H9 (cell line): ENCODE results near the gene MRPS18A. TPM values are rescaled to one million over a fixed set of nuclear protein-coding genes. Genes with fewer than 3 reads are reported as not detected.

Source experiments
- DNase-seq: peaks from one replicate; pipeline ENCODE4 v3.0.0-alpha.2; 2017
- H2AFZ ChIP-seq: one replicate; pipeline ENCODE4 v1.6.1; 2013; ENCODE audit warnings: mild to moderate bottlenecking, low read length, control low read depth, moderate library complexity
- H2AK5ac ChIP-seq: 2 replicates; pipeline ENCODE4 v1.6.1; 2013; ENCODE audit warnings: low read length, control low read depth, mixed read lengths; ENCODE audit not compliant: insufficient read length
- H2BK120ac ChIP-seq: one replicate; pipeline ENCODE4 v1.6.1; 2013; ENCODE audit warnings: low read depth, mild to moderate bottlenecking, low read length, control low read depth, inconsistent platforms; ENCODE audit not compliant: poor library complexity, severe bottlenecking
- H2BK12ac ChIP-seq: 2 replicates; pipeline ENCODE4 v1.6.1; 2013; ENCODE audit warnings: low read length, control low read depth, mixed read lengths, low read depth; ENCODE audit not compliant: insufficient read length
- H2BK15ac ChIP-seq: 2 replicates; pipeline ENCODE4 v1.6.1; 2013; ENCODE audit warnings: low read depth, low read length, control low read depth
- H2BK20ac ChIP-seq: one replicate; pipeline ENCODE4 v1.6.1; 2013; ENCODE audit warnings: low read depth, mild to moderate bottlenecking, low read length, control low read depth, inconsistent platforms; ENCODE audit not compliant: poor library complexity, severe bottlenecking
- H2BK5ac ChIP-seq: 2 replicates; pipeline ENCODE4 v1.6.1; 2013; ENCODE audit warnings: low read length, control low read depth, mixed read lengths; ENCODE audit not compliant: insufficient read length
- H3K14ac ChIP-seq: 2 replicates; pipeline ENCODE4 v1.6.1; 2013; ENCODE audit warnings: low read length, control low read depth; ENCODE audit not compliant: insufficient read depth
- H3K18ac ChIP-seq: 2 replicates; pipeline ENCODE4 v1.6.1; 2013; ENCODE audit warnings: low read depth, mild to moderate bottlenecking, mixed read lengths, low read length, control low read depth; ENCODE audit not compliant: insufficient read length
- H3K23ac ChIP-seq: 2 replicates; pipeline ENCODE4 v1.6.1; 2013; ENCODE audit warnings: low read length, control low read depth, mixed read lengths, low read depth; ENCODE audit not compliant: insufficient read length
- H3K23me2 ChIP-seq: 2 replicates; pipeline ENCODE4 v1.6.1; 2013; ENCODE audit warnings: low read depth, mild to moderate bottlenecking, mixed read lengths, low read length, control low read depth; ENCODE audit not compliant: insufficient read length, poor library complexity, severe bottlenecking
- H3K27ac ChIP-seq: 2 replicates; pipeline ENCODE4 v1.5.1; 2013; ENCODE audit warnings: low read length, control low read depth, mixed read lengths, low read depth; ENCODE audit not compliant: insufficient read length
- H3K27me3 ChIP-seq: 2 replicates; pipeline ENCODE4 v1.6.1; 2013; ENCODE audit warnings: low read length, control low read depth, inconsistent platforms; ENCODE audit not compliant: insufficient read depth
- H3K4ac ChIP-seq: 2 replicates; pipeline ENCODE4 v1.6.1; 2013; ENCODE audit warnings: low read depth, mild to moderate bottlenecking, control low read depth, inconsistent platforms, low read length, moderate library complexity
- H3K4me1 ChIP-seq: 2 replicates; pipeline ENCODE4 v1.6.1; 2013; ENCODE audit warnings: low read length, control low read depth, inconsistent platforms; ENCODE audit not compliant: insufficient read depth
- H3K4me2 ChIP-seq: 2 replicates; pipeline ENCODE4 v1.6.1; 2013; ENCODE audit warnings: low read length, control low read depth, mixed read lengths; ENCODE audit not compliant: insufficient read length, insufficient read depth
- H3K56ac ChIP-seq: 2 replicates; pipeline ENCODE4 v1.6.1; 2013; ENCODE audit warnings: low read depth, mild to moderate bottlenecking, mixed read lengths, low read length, control low read depth; ENCODE audit not compliant: insufficient read length
- H3K79me1 ChIP-seq: 2 replicates; pipeline ENCODE4 v1.6.1; 2013; ENCODE audit warnings: low read depth, mild to moderate bottlenecking, moderate library complexity, low read length, control low read depth, inconsistent platforms; ENCODE audit not compliant: insufficient read depth, poor library complexity, severe bottlenecking
- H3K79me2 ChIP-seq: 2 replicates; pipeline ENCODE4 v1.6.1; 2013; ENCODE audit warnings: low read length, control low read depth, inconsistent platforms; ENCODE audit not compliant: insufficient read depth
- H3K9ac ChIP-seq: 2 replicates; pipeline ENCODE4 v1.6.1; 2013; ENCODE audit warnings: low read length, control low read depth, mixed read lengths; ENCODE audit not compliant: insufficient read length; ENCODE audit errors: extremely low read depth
- H3K9me3 ChIP-seq: one replicate; pipeline ENCODE4 v1.6.1; 2013; ENCODE audit warnings: low read depth, low read length, inconsistent platforms; ENCODE audit not compliant: control insufficient read depth
- H3T11ph ChIP-seq: one replicate; pipeline ENCODE4 v1.6.1; 2013; ENCODE audit warnings: mild to moderate bottlenecking, low read length, control low read depth, inconsistent platforms
- H4K20me1 ChIP-seq: one replicate; pipeline ENCODE4 v1.6.1; 2013; ENCODE audit not compliant: control insufficient read depth, insufficient read length, insufficient read depth
- H4K5ac ChIP-seq: 2 replicates; pipeline ENCODE4 v1.6.1; 2013; ENCODE audit warnings: low read depth, mild to moderate bottlenecking, mixed read lengths, low read length, control low read depth; ENCODE audit not compliant: insufficient read length
- H4K8ac ChIP-seq: replicated peaks from 2 replicates; pipeline ENCODE4 v1.6.1; 2013; ENCODE audit warnings: low read length, control low read depth, mixed read lengths, low read depth; ENCODE audit not compliant: insufficient read length
- H4K91ac ChIP-seq: 2 replicates; pipeline ENCODE4 v1.6.1; 2013; ENCODE audit warnings: low read depth, mild to moderate bottlenecking, moderate library complexity, mixed read lengths, low read length, control low read depth; ENCODE audit not compliant: insufficient read length
- H3K27ac Mint-ChIP-seq, 3 experiments: 2 replicates in 2 of 3; 3 replicates in 1 of 3; pipeline ENCODE4 v1.8.0; 2020 to 2021; ENCODE audit warnings: mixed read lengths in 3 of 3, mild to moderate bottlenecking in 1 of 3, moderate library complexity in 1 of 3
- H3K27me3 Mint-ChIP-seq: 2 replicates; pipeline ENCODE4 v1.8.0; 2021; ENCODE audit warnings: low read depth, mild to moderate bottlenecking, moderate library complexity, mixed read lengths
- H3K36me3 Mint-ChIP-seq, 3 experiments: 2 replicates in 2 of 3; 3 replicates in 1 of 3; pipeline ENCODE4 v1.8.0; 2020 to 2021; ENCODE audit warnings: low read depth in 3 of 3, mixed read lengths in 3 of 3; ENCODE audit not compliant: insufficient read depth in 1 of 3
- H3K4me1 Mint-ChIP-seq, 2 experiments: 2 replicates each; pipeline ENCODE4 v1.8.0; 2020; ENCODE audit warnings: mixed read lengths in 2 of 2
- H3K4me3 Mint-ChIP-seq, 2 experiments: 2 replicates in 1 of 2; 3 replicates in 1 of 2; pipeline ENCODE4 v1.8.0; 2020 to 2021; ENCODE audit warnings: mild to moderate bottlenecking in 2 of 2, mixed read lengths in 2 of 2, moderate library complexity in 1 of 2
- H3K9me3 Mint-ChIP-seq, 2 experiments: 2 replicates in 1 of 2; 3 replicates in 1 of 2; pipeline ENCODE4 v1.8.0; 2020; ENCODE audit warnings: mild to moderate bottlenecking in 2 of 2, mixed read lengths in 2 of 2, moderate library complexity in 1 of 2
- WGBS: extraction: QIAGEN DNeasy Blood & Tissue Kit; methylation state at CpG from one replicate; pipeline ENCODE4 v1.1.7; 2013; ENCODE audit warnings: missing lambda C conversion rate, low lambda C conversion rate, mixed read lengths; ENCODE audit not compliant: insufficient read length; ENCODE audit errors: extremely low coverage; 5-methylcytosine and 5-hydroxymethylcytosine counted together
- total RNA-seq: library from RNA; stranded (reverse); gene quantifications from 2 replicates; pipeline ENCODE4 v1.2.1, GENCODE V29; 2021
- TF ChIP-seq, protein P1 (sequence below): fragments of 200-600 bp; sonication (generic); conservative IDR thresholded peaks from 3 replicates; pipeline ENCODE4 v1.8.0; 2021; ENCODE audit warnings: antibody characterized with exemption, mild to moderate bottlenecking

The MRPS18A gene
- total RNA-seq, 1 experiment from 2014 or later, result 65.1 TPM

DNA sequence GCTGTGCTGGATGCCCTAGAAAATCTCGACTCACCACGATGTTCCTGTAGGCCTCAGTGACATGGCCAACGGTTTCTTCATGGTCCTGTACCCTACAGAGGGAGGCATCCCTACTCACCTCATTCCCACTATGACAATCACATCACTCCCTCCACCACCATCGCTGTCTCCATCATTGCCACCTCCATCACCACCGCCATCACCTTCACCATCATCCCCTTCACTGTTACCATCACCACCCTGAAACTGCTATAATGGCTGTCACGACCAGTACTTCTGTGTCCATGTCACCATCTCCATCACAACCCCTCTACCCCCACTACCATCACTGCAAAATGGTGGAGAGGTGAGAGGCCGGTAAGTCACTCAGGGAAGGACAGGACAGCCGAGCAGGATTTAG lies 29.8 kb upstream of the MRPS18A start:
- Histone ChIP-seq H3T11ph (no peak overlapping the region), H3K18ac (no peak overlapping the region), H3K23me2 (no peaks in the 10 kb centered on the region), H2AK5ac (no peak overlapping the region), H3K4me2 (no peak overlapping the region), H3K27ac (no peak overlapping the region), H3K79me1 (no peaks in the 10 kb centered on the region), H4K5ac (no peak overlapping the region), H4K20me1 (no peaks in the 10 kb centered on the region), H3K4me1 (no peaks in the 10 kb centered on the region), H3K4ac (no peak overlapping the region), H2BK5ac (no peak overlapping the region), H3K9ac (no peak overlapping the region), H3K9me3 (no peaks in the 10 kb centered on the region), H4K8ac (no peak overlapping the region), H4K91ac (no peak overlapping the region), H2AFZ (no peak overlapping the region), H3K23ac (no peak overlapping the region), H2BK12ac (no peak overlapping the region), H2BK20ac (no peak overlapping the region), H2BK120ac (no peak overlapping the region), H3K27me3 (no peaks in the 10 kb centered on the region), H3K79me2 (no peaks in the 10 kb centered on the region), H3K56ac (no peak overlapping the region), H3K14ac (no peak overlapping the region), H2BK15ac (no peak overlapping the region)
- TF ChIP-seq, protein P1, sequence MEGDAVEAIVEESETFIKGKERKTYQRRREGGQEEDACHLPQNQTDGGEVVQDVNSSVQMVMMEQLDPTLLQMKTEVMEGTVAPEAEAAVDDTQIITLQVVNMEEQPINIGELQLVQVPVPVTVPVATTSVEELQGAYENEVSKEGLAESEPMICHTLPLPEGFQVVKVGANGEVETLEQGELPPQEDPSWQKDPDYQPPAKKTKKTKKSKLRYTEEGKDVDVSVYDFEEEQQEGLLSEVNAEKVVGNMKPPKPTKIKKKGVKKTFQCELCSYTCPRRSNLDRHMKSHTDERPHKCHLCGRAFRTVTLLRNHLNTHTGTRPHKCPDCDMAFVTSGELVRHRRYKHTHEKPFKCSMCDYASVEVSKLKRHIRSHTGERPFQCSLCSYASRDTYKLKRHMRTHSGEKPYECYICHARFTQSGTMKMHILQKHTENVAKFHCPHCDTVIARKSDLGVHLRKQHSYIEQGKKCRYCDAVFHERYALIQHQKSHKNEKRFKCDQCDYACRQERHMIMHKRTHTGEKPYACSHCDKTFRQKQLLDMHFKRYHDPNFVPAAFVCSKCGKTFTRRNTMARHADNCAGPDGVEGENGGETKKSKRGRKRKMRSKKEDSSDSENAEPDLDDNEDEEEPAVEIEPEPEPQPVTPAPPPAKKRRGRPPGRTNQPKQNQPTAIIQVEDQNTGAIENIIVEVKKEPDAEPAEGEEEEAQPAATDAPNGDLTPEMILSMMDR, result no peak
- H3K4me1 Mint-ChIP-seq, result peaks cover 10 to 22% of the 10 kb centered on the region in 2 experiments
- H3K36me3 Mint-ChIP-seq, result 0 out of 7 replicates have a peak, but pooled peaks cover 0 to 4% (median 0%) of the 10 kb centered on the region in 3 experiments
- H3K27ac Mint-ChIP-seq, result no peak overlapping the region; a peak in 2 of 7 replicates
- no peaks in the 10 kb centered on the region; a peak in 1 of 5 replicates for H3K9me3 Mint-ChIP-seq
- WGBS, result no CpG with 5 or more reads among the region's 8 CpGs
- H3K4me3 Mint-ChIP-seq, result no peak overlapping the region
- H3K27me3 Mint-ChIP-seq, result peaks cover 16% of the 10 kb centered on the region
- DNase-seq, result no peak
